HG03066 (cell line): ENCODE measurements around the gene MCC.

Experiments
- ATAC-seq: cut with Tn5 transposase; IDR thresholded peaks from one replicate; pipeline ENCODE4 v1.9.1; 2021; ENCODE audit warnings: low read depth; ENCODE audit not compliant: unreplicated experiment

The MCC gene

GRCh38 chr5:113278976-113279375 lies 209.3 kb downstream of the MCC start:
- ATAC-seq = no peak

DNA sequence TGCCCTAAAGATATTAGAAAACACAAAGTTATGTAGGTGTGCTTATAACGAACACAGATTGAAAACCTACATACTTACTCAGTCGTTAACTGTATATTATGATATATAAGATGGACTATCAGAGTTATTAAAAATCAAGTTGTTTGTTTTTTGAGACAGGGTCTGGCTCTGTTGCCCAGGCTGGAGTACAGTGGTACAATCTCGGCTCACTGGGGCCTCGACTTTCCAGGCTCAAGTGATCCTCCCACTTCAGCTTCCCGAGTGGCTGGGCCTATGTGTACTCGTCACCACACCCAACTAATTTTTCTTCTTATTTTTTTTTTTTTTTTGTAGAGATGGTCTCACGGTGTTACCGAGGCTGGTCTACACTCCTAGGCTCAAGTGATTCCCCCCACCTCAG lies 211.8 kb downstream of the MCC start:
- no peak for ATAC-seq

GRCh38 chr5:113276001-113276400 lies 212.3 kb downstream of the MCC start:
- ATAC-seq = no peak

- ATAC-seq = no peak
Measured at GRCh38 chr5:113274836-113275414, 213.3 kb downstream of the MCC start.

GRCh38 chr5:113273948-113274347 lies 214.3 kb downstream of the MCC start:
- no peak for ATAC-seq

GRCh38 chr5:113271745-113272454 lies 216.4 kb downstream of the MCC start:
- ATAC-seq = no peak

DNA sequence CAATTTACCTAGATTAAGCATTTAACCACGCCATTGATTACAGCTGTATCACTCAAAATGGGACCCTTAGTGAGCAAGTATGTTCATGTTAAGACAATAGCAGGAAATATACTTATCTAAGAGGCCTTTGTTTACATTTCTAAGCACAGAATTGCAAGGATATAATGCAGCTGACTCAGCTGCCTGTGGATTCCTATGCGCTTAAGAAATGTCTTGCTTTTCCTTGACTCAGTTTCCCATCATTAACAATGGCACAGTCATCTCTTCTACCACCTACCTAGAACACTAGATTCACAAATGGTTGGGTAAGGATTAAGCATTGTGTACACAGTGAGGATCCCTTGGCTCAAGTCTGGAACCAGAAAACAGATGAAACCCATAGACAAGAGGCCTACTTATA lies 217.2 kb downstream of the MCC start:
- ATAC-seq = no peak

DNA sequence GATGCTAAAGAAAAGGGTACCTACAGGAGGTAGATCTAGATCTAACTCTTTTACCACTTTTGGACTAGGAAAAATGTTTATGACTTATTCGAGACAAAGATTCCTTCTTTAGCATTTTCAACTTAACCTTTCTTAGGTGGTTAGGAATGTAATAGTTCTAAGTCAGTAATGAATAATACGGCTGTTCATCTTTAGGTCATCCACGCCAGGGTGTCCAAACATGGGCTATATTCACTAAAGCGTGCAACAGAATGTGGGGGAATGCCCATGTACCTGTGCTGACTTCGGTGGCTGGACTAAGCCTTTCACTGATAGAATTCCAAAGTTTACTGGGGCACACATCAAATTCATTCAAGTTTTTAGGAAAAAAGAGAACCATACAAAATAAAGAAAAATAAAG lies 218.2 kb downstream of the MCC start:
- ATAC-seq = no peak

GRCh38 chr5:113269023-113269997 lies 218.9 kb downstream of the MCC start:
- ATAC-seq = no peak

DNA sequence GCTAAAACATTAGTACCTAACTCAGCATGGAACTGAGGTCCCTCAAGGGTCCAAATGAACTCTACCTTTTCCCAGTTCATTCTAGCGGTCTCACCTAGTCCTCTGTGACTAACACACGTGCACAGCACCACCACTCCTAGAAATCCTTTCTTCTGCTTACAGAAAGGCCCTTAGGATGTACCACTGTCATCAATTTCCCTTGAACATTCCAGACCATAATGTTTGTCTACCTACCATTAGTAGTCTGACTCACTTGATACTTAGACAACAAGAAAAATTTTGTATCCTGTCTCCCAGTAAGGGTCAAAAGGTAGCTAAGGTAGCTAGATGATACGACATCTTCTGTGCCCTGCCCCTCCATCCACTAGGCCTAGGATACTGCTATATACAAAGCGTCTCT lies 220.0 kb downstream of the MCC start:
- ATAC-seq = no peak

DNA sequence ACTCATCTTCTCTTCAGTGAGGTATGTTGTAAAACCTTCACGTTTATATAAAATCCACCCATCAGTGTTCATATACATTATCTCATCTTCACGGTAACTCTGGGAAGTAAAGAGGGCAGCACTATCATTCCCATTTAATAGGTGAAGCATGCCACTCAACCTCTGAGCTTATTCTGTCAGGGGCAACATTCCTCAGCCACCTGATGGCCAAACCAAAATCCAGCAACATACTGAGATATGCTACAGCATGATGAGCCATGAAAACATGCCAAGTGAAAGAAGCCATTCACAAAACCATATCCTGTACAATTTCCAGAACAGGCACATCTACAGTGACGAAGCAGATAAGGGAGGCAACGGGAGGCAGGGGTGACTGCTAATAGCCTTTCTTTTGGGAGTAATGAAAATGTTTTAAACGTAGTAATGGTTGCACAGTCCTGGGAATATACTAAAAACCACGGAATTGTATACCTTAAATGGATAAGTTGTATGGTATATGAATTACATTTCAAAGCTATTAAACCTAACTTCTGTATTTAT lies 220.8 kb downstream of the MCC start:
- no peak for ATAC-seq

DNA sequence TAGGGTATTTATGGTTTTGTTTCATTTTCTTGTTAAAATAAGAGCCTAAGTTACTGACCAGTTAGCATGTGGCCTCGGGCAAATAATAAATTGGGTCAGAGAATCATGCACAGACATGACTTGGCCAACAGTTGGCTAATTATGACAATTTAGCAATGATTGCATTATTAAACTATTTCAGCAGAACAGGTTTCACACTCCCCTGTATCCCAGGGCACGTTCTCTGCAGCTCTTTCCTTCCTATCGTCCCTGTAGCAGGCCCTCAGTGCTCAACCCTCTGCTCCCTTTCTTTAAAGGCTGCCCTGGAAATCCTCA lies 221.4 kb downstream of the MCC start:
- ATAC-seq = no peak

DNA sequence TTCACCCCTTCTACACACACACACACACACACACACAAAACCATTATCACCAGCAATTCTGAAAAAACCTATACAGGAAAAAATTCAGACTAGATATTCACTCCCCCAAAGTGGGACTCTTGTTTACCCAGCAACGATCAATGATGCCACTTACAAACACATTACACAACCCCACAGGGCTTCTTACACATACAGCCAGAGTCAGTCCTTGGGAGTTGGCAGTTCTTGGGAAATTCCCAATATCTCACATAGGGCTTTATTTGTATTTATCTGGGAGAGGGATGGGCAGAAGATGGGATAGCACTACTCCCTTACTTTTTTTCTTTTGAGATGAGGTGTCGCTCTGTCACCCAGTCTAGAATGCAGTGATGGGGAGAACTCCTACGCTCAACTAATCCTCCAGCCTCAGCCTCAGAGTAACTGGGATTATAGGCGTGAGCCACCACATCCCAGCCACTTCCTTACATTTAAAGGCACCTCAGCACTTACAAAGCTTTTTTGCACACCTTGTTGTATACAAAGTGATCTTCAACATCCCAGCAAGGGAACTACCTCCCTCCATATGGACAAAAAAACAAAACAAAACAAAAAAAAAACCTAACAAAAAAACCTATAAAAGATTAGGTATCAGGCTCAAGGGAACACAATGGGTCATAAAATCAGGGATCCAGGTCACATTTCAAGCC lies 221.9 kb downstream of the MCC start:
- no peak for ATAC-seq

DNA sequence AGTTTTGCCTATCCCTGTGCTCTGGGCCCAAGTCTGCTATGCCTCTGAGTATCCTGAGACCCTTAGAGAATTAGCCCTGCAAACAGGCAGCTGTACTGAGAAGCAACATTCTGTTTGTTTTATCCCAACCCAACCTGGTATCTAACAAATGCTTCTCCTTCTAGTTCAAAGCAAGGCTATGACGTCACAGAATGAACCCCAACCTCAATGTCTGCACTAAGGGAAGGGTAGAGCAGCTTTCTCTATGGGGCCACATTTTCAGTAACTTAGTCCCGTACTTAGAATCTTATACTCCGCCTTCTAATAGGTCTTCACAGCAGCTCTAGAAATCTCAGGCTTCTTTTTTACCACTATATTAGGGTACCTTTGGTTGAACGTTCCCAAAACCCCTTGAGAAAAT lies 223.1 kb downstream of the MCC start:
- no peak for ATAC-seq

- ATAC-seq = no peak
Measured at GRCh38 chr5:113264046-113264445, 224.2 kb downstream of the MCC start.

GRCh38 chr5:113263545-113263944 lies 224.7 kb downstream of the MCC start:
- ATAC-seq = no peak

- no peak for ATAC-seq
Measured at GRCh38 chr5:113262674-113263073, 225.6 kb downstream of the MCC start.

GRCh38 chr5:113259034-113259433 lies 229.2 kb downstream of the MCC start:
- ATAC-seq = no peak

DNA sequence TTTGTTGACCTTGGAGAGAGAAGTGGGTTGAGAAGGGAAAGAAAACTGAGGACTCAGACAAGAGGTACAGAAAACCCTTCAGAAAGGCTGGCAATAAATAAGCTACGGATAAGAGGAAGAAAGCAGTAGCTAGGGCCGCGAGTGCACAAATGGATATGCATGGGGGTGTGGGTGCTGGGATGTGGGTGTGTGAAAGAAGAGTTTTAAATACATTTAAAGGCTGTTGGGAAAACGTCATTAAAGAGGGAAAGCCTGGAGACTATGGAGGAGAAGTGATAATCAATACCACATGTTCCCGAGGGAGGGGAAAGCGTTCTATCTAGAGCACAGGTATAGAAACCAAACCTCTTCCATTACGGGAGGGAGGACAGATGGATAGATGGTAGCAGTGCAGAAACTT lies 230.7 kb downstream of the MCC start:
- no peak for ATAC-seq

GRCh38 chr5:113256671-113257452 lies 231.4 kb downstream of the MCC start:
- ATAC-seq = no peak
